Activated CD4-positive, alpha-beta T cell treated with anti-CD3 and anti-CD28 coated beads, Interleukin-2, amount 10 ng/mL, durations not matched to agents 24 days and 14 days (primary cell): ENCODE results near the gene EIF3I. TPM values are rescaled to one million over a fixed set of nuclear protein-coding genes. Genes with fewer than 3 reads are reported as not detected.

Experiments used
- DNase-seq: peaks from one replicate; pipeline ENCODE4 v3.0.0; 2022
- H3K27ac Mint-ChIP-seq: one replicate; pipeline ENCODE4 v1.8.0; 2022; ENCODE audit warnings: mild to moderate bottlenecking, mixed read lengths
- H3K27me3 Mint-ChIP-seq: one replicate; pipeline ENCODE4 v1.8.0; 2022; ENCODE audit warnings: mixed read lengths
- H3K36me3 Mint-ChIP-seq: one replicate; pipeline ENCODE4 v1.8.0; 2022; ENCODE audit warnings: low read depth, mild to moderate bottlenecking, mixed read lengths
- H3K4me1 Mint-ChIP-seq: one replicate; pipeline ENCODE4 v1.8.0; 2021; ENCODE audit warnings: mixed read lengths
- H3K4me3 Mint-ChIP-seq: one replicate; pipeline ENCODE4 v1.8.0; 2022; ENCODE audit warnings: mild to moderate bottlenecking, moderate library complexity, mixed read lengths
- H3K9me3 Mint-ChIP-seq: one replicate; pipeline ENCODE4 v1.8.0; 2021; ENCODE audit warnings: mixed read lengths
- intact Hi-C: fragments of 100-400 bp; cut with micrococcal nuclease; formaldehyde crosslinking; loops from one replicate; pipeline ENCODE4 v1.15.1; 2023
- total RNA-seq: library from RNA; stranded (reverse); gene quantifications from 2 replicates; pipeline ENCODE4 v1.2.3, GENCODE V29; 2022

Gene EIF3I
- total RNA-seq, 1 donor from 2014 or later: 304 TPM

- Mint-ChIP-seq H3K4me3 (no peak overlapping the region), H3K36me3 (peaks cover 35% of the 10 kb centered on the region), H3K27me3 (no peaks in the 10 kb centered on the region), H3K27ac (no peak overlapping the region), H3K4me1 (peaks cover 7% of the 10 kb centered on the region), H3K9me3 (no peaks in the 10 kb centered on the region)
- no peak for DNase-seq
- intact Hi-C loops: no loop called here
These were observed 9.7 kb downstream of the EIF3I start for GRCh38 chr1:32231843-32232432.

DNA sequence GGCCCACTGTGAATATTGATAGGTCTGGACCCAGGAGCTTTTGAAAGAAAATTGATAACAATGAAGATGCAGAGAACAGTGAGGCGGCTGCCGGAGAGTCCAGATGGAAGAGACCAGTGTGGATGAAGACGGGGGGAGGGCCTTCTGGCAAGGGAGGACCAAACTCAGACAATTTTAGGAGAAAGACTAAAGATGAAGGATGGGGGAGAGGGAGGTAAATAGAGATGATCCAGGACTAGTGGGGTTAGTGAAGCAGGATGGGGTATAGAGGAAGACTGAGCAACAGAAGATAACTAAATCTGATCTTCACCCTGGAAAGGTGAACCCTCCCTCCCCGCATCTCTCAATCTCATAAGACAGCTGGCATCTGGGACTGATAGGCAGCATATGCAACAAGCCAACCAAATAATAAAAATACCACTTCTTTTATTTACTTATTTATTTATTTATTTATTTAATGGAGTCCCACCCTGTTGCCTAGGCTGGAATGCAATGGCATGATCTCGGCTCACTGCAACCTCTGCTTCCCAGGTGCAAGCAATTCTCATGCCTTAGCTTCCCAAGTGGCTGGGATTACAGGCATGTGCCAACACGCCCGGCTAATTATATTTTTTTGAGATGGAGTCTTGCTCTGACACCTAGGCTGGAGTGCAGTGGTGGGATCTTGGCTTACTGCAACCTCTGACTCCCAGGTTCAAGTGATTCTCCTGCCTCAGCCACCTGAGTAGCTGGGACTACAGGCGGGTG is 10.5 kb downstream of the EIF3I start:
- Mint-ChIP-seq H3K27me3 (no peaks in the 10 kb centered on the region), H3K36me3 (peaks cover 29% of the 10 kb centered on the region), H3K9me3 (no peaks in the 10 kb centered on the region), H3K4me3 (no peak overlapping the region), H3K27ac (no peak overlapping the region), H3K4me1 (peaks cover 5% of the 10 kb centered on the region)
- intact Hi-C loops: no loop called here
- no peak for DNase-seq

GRCh38 chr1:32234792-32235191 is 12.6 kb downstream of the EIF3I start:
- intact Hi-C loops: no loop called here
- Mint-ChIP-seq H3K27ac (no peak overlapping the region), H3K36me3 (peaks cover 14% of the 10 kb centered on the region), H3K4me1 (peaks cover 2% of the 10 kb centered on the region), H3K27me3 (no peaks in the 10 kb centered on the region), H3K9me3 (no peaks in the 10 kb centered on the region), H3K4me3 (no peak overlapping the region)
- peak; percentile 56 for DNase-seq

GRCh38 chr1:32239337-32239736 is 17.1 kb downstream of the EIF3I start:
- Mint-ChIP-seq H3K36me3 (peaks cover 2% of the 10 kb centered on the region), H3K4me3 (peak overlapping the region; percentile 85), H3K27ac (no peak overlapping the region), H3K4me1 (peaks cover 13% of the 10 kb centered on the region), H3K27me3 (no peaks in the 10 kb centered on the region), H3K9me3 (no peaks in the 10 kb centered on the region)
- DNase-seq: peak; percentile 56
- intact Hi-C loops: no loop called here

DNA sequence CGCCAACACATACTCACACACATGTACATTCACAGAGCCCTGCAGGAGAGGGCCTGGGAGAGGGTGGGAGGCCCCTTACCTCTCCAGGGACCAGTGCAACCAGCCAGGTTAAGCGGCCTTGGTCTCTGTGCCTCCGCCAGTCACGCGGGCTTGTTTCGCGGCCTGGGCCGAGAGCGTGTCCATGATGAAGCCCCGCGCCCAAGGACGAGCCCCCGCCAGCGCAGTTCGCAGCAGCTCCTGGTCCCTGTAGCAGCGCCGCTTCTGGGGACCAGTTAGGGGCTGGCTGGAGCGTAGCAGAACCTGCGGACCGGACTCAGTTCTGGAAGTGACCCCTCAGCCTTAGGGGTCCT is 17.6 kb downstream of the EIF3I start:
- H3K9me3 Mint-ChIP-seq: no peaks in the 10 kb centered on the region
- intact Hi-C loops: no loop called here
- no peaks in the 10 kb centered on the region for H3K27me3 Mint-ChIP-seq

DNA sequence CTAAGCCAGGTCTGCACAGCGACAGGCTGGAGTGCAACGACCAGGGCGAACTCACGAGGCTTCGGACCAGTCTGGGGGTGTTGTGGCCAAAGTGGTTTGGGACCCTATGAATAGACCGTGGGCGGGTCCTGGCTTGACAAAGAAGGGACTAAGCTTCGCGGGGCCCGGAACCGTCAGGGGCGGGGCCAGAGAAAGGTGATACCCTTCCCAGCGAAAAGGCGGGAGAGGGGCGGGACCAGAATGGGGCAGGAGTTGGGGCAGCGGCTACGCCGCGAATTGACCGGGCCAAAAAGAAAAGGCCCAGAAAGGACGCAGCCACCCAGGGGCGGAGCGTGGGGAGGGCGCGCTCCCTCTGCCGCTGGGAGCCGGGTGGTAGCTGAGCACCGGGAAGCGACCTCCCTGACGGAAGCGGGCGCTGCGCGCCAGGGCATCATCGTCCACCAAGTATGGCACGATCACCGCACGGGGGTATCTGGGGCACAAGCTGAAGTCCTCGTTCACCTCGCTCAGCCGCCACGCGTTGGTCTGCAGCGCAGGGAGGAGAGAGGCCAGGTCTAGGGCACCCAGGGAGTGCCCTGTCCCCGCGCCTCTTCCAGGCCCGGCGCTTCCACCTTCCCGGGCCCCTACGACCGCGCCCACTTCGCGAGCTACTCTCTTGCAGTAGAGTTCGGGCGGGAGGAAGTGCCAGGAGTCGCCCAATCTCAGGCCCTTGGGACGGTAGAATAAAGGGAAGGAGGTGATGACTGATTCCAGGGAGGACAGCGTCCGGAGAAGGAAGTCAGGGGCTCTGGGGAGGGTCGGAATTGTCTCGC is 18.1 kb downstream of the EIF3I start:
- H3K36me3 Mint-ChIP-seq: peaks cover 2% of the 10 kb centered on the region
- H3K27me3 Mint-ChIP-seq: no peaks in the 10 kb centered on the region
- H3K4me1 Mint-ChIP-seq: peaks cover 13% of the 10 kb centered on the region
- intact Hi-C loops: no loop called here
- H3K9me3 Mint-ChIP-seq: no peaks in the 10 kb centered on the region
- peak overlapping the region; percentile 85 for H3K4me3 Mint-ChIP-seq
- peak; percentile 82 for DNase-seq
- peak overlapping the region; percentile 34 for H3K27ac Mint-ChIP-seq

More for the DNA sequence above, 17.6 kb downstream of the EIF3I start:
- Mint-ChIP-seq H3K4me3 (peak overlapping the region; percentile 85), H3K36me3 (peaks cover 2% of the 10 kb centered on the region), H3K4me1 (peaks cover 13% of the 10 kb centered on the region), H3K27ac (no peak overlapping the region)
- peak; percentile 56 for DNase-seq

- Mint-ChIP-seq H3K4me3 (peak overlapping the region; percentile 85), H3K36me3 (peaks cover under 1% of the 10 kb centered on the region), H3K27ac (peak overlapping the region; percentile 34), H3K9me3 (no peaks in the 10 kb centered on the region), H3K27me3 (no peaks in the 10 kb centered on the region), H3K4me1 (peaks cover 11% of the 10 kb centered on the region)
- DNase-seq: peak; percentile 79
- intact Hi-C loops: no loop called here
These were observed 19.0 kb downstream of the EIF3I start for GRCh38 chr1:32241001-32241763.

- H3K27ac Mint-ChIP-seq: no peak overlapping the region
These were observed 20.2 kb downstream of the EIF3I start for GRCh38 chr1:32242341-32242851.

DNA sequence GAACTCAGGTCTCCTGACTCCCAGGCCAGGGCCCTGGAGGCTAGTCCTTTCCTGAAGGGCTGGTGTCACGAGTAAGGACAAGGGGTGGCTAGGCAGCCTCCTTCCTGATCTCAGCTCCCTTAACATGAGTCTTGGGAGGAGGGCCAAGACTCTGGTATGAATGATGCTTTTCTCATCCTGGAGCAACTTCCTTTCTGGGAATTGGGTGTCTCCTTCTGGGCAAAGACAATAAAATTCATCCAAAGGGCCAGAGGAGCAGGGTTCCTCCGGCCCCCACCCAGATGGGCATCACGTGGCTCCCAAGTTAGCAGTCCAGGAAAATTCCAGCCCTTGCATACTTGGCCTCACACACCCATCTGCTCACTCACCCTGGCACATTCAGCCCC is 24.7 kb downstream of the EIF3I start, which contains the start of gene FAM167B:
TSS of gene FAM167B (plus strand) at position 335 of the 386 bp plus-strand sequence. CDS start 200 bp downstream, outside the sequence.
- H3K4me3 Mint-ChIP-seq: peak within 1 kb of the TSS; percentile 69
- H3K36me3 Mint-ChIP-seq: peaks cover 7% of the 10 kb centered on the region
- no peaks in the 10 kb centered on the region for H3K9me3 Mint-ChIP-seq
- no peak for DNase-seq
- intact Hi-C loops: no loop called here
- no peaks in the 10 kb centered on the region for H3K27me3 Mint-ChIP-seq
- peaks cover 53% of the 10 kb centered on the region for H3K4me1 Mint-ChIP-seq
- peak within 1 kb of the TSS; percentile 96 for H3K27ac Mint-ChIP-seq

More at GRCh38 chr1:32242341-32242851, 20.2 kb downstream of the EIF3I start:
- Mint-ChIP-seq H3K4me1 (peaks cover 23% of the 10 kb centered on the region), H3K4me3 (no peak overlapping the region), H3K36me3 (no peaks in the 10 kb centered on the region), H3K9me3 (no peaks in the 10 kb centered on the region), H3K27me3 (no peaks in the 10 kb centered on the region)
- intact Hi-C loops: no loop called here
- DNase-seq: no peak

- DNase-seq: no peak
- Mint-ChIP-seq H3K4me1 (peaks cover 54% of the 10 kb centered on the region), H3K27ac (peak overlapping the region; percentile 96), H3K36me3 (peaks cover 12% of the 10 kb centered on the region), H3K27me3 (no peaks in the 10 kb centered on the region), H3K9me3 (no peaks in the 10 kb centered on the region), H3K4me3 (peak overlapping the region; percentile 69)
- intact Hi-C loops: no loop called here
These were observed 25.2 kb downstream of the EIF3I start for GRCh38 chr1:32247452-32247851.

GRCh38 chr1:32247983-32248889 is 26.0 kb downstream of the EIF3I start:
- Mint-ChIP-seq H3K4me3 (peak overlapping the region; percentile 69), H3K27ac (peak overlapping the region; percentile 97), H3K27me3 (no peaks in the 10 kb centered on the region), H3K9me3 (no peaks in the 10 kb centered on the region), H3K36me3 (peaks cover 19% of the 10 kb centered on the region), H3K4me1 (peaks cover 58% of the 10 kb centered on the region)
- intact Hi-C loops: loop anchor here (2.0 kb wide), 1 partner anchor 403 kb away; the partner anchor contains the start of genes RBBP4 and ZBTB8OS
- DNase-seq: peak; percentile 94

DNA sequence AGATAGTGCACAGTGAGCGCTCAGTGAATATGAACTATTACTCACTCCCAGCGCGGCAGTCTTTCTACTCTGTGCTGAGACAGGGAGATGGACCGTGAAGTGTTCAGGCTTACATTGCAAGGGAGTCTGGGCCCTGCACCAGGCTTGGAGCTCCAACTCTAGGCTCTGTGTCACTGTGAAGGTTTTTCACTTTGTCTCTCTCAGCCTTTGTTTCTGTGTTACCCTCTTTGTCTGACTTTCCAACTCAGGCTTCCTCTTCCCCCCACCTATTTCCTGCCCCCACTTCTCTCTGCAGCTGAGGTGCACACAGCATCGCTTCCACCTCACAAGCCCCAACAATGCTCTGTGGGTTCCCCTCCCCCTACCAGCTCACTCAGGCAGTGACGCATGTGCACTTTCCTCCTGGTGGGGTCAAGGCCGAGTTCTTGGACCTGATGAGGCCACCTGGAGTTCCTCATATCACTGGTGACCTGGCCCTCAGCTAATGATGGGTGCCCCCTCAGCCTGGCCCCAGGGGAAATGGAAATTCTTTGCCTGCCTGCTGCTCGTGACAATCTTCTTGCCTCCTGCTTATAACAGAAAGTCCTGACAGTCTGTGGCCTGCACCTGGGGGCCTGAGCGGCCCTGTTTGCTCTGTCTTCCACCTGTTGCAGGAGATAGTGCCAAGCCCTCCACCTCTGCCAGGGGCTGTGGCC is 27.8 kb downstream of the EIF3I start:
- intact Hi-C loops: loop anchor here (1.0 to 10.0 kb wide), 7 partner anchors 28 to 401 kb away; partner anchors contain the start of genes EIF3I, HDAC1, RBBP4 and TMEM234
- DNase-seq: peak; percentile 95
- Mint-ChIP-seq H3K9me3 (no peaks in the 10 kb centered on the region), H3K4me3 (peak overlapping the region; percentile 98), H3K27me3 (no peaks in the 10 kb centered on the region), H3K27ac (peak overlapping the region; percentile 97), H3K4me1 (peaks cover 70% of the 10 kb centered on the region), H3K36me3 (peaks cover 26% of the 10 kb centered on the region)
